ENCODE measurements around the gene SERTAD2. TPM values are rescaled to one million over a fixed set of nuclear protein-coding genes. Genes with fewer than 3 reads are reported as not detected.

The SERTAD2 gene
- total and polyA plus RNA-seq, 8 donors, result 2.2 to 9.4 (median 4.3) TPM

DNA sequence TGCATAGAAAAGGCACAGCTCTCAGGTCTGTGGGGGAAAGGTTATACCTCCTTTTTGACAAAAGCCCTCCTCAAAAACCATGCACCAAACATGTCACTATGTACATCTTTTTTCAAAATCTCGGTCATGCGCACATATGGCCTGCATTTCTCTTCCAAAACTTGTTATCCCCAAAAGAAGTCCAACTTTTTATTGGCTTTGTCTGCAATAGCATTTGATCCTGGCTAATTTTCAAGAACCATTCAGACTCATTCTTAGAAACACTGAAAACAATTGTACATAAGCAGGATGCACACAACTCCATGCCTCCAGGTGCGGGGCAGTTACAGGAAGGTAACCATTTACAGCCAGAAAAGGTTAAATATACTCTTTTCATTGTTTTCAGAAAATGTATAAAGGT lies 21.9 kb downstream of the SERTAD2 start:
- no peak for ATAC-seq

DNA sequence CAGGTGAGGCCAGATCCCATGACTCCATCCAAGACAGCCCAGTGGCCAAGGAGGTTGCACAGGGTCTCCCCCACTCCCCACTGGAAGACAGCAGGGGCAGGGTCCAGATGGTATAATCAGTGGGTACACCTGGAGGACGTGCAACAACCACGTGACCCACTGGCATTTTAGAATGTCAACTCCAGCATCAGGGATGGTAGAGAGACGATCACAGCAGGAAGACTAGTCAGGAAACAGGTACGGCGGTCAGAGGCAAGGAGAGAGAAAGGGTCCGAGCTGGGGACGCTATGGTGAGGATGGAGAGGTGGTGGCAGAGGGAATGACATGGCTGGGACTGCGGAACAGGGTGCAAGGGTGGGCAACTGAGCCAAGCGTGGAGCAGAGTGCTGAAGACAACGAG lies 23.0 kb downstream of the SERTAD2 start:
- DNase-seq, result no peak
- peaks cover 0 to 9% (median 0%) of the 10 kb centered on the region in 3 donors for H3K4me1 ChIP-seq
- FAIRE-seq, result no peak
- H3K4me3 ChIP-seq, result no peak overlapping the region
- no peak overlapping the region for H3K27ac ChIP-seq
- intact Hi-C loops (cut with DNase I), result no loop called here
- ATAC-seq, result no peak
- H3K36me3 ChIP-seq, result peaks cover 0 to 18% (median under 1%) of the 10 kb centered on the region in 3 donors
- no peaks in the 10 kb centered on the region for H3K27me3 ChIP-seq
- H3K9me3 ChIP-seq, result no peaks in the 10 kb centered on the region
- WGBS, 2 donors, result 94 to 97% methylated on average over 10 of the region's 10 CpGs
- TF ChIP-seq, protein P1, sequence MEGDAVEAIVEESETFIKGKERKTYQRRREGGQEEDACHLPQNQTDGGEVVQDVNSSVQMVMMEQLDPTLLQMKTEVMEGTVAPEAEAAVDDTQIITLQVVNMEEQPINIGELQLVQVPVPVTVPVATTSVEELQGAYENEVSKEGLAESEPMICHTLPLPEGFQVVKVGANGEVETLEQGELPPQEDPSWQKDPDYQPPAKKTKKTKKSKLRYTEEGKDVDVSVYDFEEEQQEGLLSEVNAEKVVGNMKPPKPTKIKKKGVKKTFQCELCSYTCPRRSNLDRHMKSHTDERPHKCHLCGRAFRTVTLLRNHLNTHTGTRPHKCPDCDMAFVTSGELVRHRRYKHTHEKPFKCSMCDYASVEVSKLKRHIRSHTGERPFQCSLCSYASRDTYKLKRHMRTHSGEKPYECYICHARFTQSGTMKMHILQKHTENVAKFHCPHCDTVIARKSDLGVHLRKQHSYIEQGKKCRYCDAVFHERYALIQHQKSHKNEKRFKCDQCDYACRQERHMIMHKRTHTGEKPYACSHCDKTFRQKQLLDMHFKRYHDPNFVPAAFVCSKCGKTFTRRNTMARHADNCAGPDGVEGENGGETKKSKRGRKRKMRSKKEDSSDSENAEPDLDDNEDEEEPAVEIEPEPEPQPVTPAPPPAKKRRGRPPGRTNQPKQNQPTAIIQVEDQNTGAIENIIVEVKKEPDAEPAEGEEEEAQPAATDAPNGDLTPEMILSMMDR (IDR thresholded peaks at IDR 0.05), result no peak

More for the DNA sequence above, 21.9 kb downstream of the SERTAD2 start:
- intact Hi-C loops (cut with DNase I), result no loop called here
- no peak for FAIRE-seq
- 90 to 92% methylated on average over 3 of the region's 3 CpGs for WGBS, 2 donors
- DNase-seq, result no peak
- H3K36me3 ChIP-seq, result peaks cover 0 to 23% (median 4%) of the 10 kb centered on the region in 3 donors
- TF ChIP-seq, protein P1 (IDR thresholded peaks at IDR 0.05), result no peak
- peaks cover 0 to 9% (median 0%) of the 10 kb centered on the region in 3 donors for H3K4me1 ChIP-seq
- no peaks in the 10 kb centered on the region for H3K9me3 ChIP-seq
- H3K4me3 ChIP-seq, result no peak overlapping the region
- H3K27ac ChIP-seq, result no peak overlapping the region
- H3K27me3 ChIP-seq, result no peaks in the 10 kb centered on the region

DNA sequence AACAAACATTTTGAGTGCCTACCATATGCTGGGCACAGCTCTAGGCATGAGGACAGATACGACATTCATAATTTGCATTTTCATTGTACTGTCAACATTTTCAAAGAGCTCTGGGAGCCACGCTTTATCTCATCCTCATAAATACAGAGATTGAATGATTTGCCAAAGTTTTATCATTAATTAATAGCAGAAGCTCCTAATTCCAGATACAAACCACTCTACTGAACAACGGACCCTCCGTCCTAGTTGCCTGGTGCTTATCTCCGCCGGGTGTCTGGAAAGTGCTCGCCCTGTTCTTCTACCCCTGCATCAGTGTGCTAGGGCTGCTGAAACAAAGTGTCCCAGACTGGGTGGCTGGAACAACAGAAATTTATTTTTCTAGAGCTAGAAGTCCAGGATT lies 23.8 kb downstream of the SERTAD2 start:
- no peak for FAIRE-seq
- no peak for ATAC-seq
- H3K36me3 ChIP-seq, result peaks cover 0 to 9% (median 0%) of the 10 kb centered on the region in 3 donors
- no peak for DNase-seq
- intact Hi-C loops (cut with DNase I), result no loop called here
- no peaks in the 10 kb centered on the region for H3K9me3 ChIP-seq
- TF ChIP-seq, protein P1 (IDR thresholded peaks at IDR 0.05), result no peak
- H3K4me1 ChIP-seq, result peaks cover 0 to 9% (median 0%) of the 10 kb centered on the region in 3 donors
- WGBS, 2 donors, result 82 to 89% methylated on average over 7 of the region's 7 CpGs
- H3K27ac ChIP-seq, result no peak overlapping the region
- H3K27me3 ChIP-seq, result no peaks in the 10 kb centered on the region
- H3K4me3 ChIP-seq, result no peak overlapping the region

- TF ChIP-seq, protein P1 (IDR thresholded peaks at IDR 0.05), result no peak
- peak in 1 of 6 donors; percentile 57 for DNase-seq
- Histone ChIP-seq H3K4me3 (no peak overlapping the region), H3K4me1 (peaks cover 0 to 9% (median 0%) of the 10 kb centered on the region in 3 donors), H3K36me3 (peaks cover 0 to 9% (median 0%) of the 10 kb centered on the region in 3 donors), H3K27me3 (no peaks in the 10 kb centered on the region), H3K27ac (no peak overlapping the region), H3K9me3 (no peaks in the 10 kb centered on the region)
- intact Hi-C loops (cut with DNase I), result no loop called here
- ATAC-seq, result peak; percentile 56 to 87 (median 62)
- 35% methylated on average over 10 of the region's 10 CpGs for WGBS, 2 donors
- no peak for FAIRE-seq
Observed at GRCh38 chr2:64629329-64629781, 24.4 kb downstream of the SERTAD2 start.
